GM21619 (cell line): ENCODE data around the gene NEK6.

ENCODE experiments used
- ATAC-seq: cut with Tn5 transposase; IDR thresholded peaks from one replicate; pipeline ENCODE4 v1.9.1; 2021; ENCODE audit not compliant: unreplicated experiment

Gene NEK6

GRCh38 chr9:124260769-124261603 is 3.2 kb downstream of the NEK6 start:
- no peak for ATAC-seq

- no peak for ATAC-seq
Observed at GRCh38 chr9:124261736-124262648, 4.2 kb downstream of the NEK6 start.

- ATAC-seq: no peak
Observed at GRCh38 chr9:124262649-124262972, 4.9 kb downstream of the NEK6 start.

- no peak for ATAC-seq
Observed at GRCh38 chr9:124263213-124263612, 5.5 kb downstream of the NEK6 start.

GRCh38 chr9:124263800-124264426 is 6.2 kb downstream of the NEK6 start:
- ATAC-seq: no peak

- ATAC-seq: peak; percentile 51
Observed at GRCh38 chr9:124264823-124265233, 7.1 kb downstream of the NEK6 start.

GRCh38 chr9:124265551-124265950 is 7.8 kb downstream of the NEK6 start:
- no peak for ATAC-seq

- no peak for ATAC-seq
Observed at GRCh38 chr9:124266139-124266825, 8.5 kb downstream of the NEK6 start.

- no peak for ATAC-seq
Observed at GRCh38 chr9:124266826-124267201, 9.1 kb downstream of the NEK6 start.

GRCh38 chr9:124267271-124267807 is 9.6 kb downstream of the NEK6 start:
- ATAC-seq: no peak

- ATAC-seq: no peak
Observed at GRCh38 chr9:124268248-124268647, 10.5 kb downstream of the NEK6 start.

- no peak for ATAC-seq
Observed at GRCh38 chr9:124268661-124269060, 10.9 kb downstream of the NEK6 start.

- no peak for ATAC-seq
Observed at GRCh38 chr9:124269556-124269955, 11.8 kb downstream of the NEK6 start.

- no peak for ATAC-seq
Observed at GRCh38 chr9:124270504-124271335, 13.0 kb downstream of the NEK6 start.

- no peak for ATAC-seq
Observed at GRCh38 chr9:124271660-124272059, 13.9 kb downstream of the NEK6 start.

GRCh38 chr9:124272118-124272517 is 14.4 kb downstream of the NEK6 start:
- ATAC-seq: no peak

GRCh38 chr9:124272979-124273378 is 15.2 kb downstream of the NEK6 start:
- no peak for ATAC-seq

- ATAC-seq: no peak
Observed at GRCh38 chr9:124273427-124274160, 15.8 kb downstream of the NEK6 start.

GRCh38 chr9:124274226-124274625 is 16.5 kb downstream of the NEK6 start:
- ATAC-seq: no peak
